H1 (cell line): ENCODE data around the gene MFAP5. TPM values are rescaled to one million over a fixed set of nuclear protein-coding genes. Genes with fewer than 3 reads are reported as not detected.

Experiments used
- CTCF ChIA-PET: fragments of 300-600 bp; sonication (Branson Sonifier 250); formaldehyde crosslinking; loops from one replicate; lab custom pipeline; 2021; ENCODE audit not compliant: partially characterized antibody; lab: Charles Lee
- POLR2A ChIA-PET: fragments of 300-600 bp; sonication (Branson Sonifier 250); formaldehyde crosslinking; loops from one replicate; lab custom pipeline; 2021; ENCODE audit warnings: inconsistent platforms; ENCODE audit not compliant: partially characterized antibody; lab: Charles Lee
- DNase-seq, 2 experiments: peaks; one replicate each; pipeline versions ENCODE4 v3.0.0 to v3.0.0-alpha.2; 2010 to 2022; ENCODE audit warnings: low spot score in 2 of 2, low read depth in 1 of 2, mixed read lengths in 1 of 2
- FAIRE-seq: peaks from 2 replicates; lab custom pipeline; 2011; peaks lifted over from hg19 to GRCh38; lab: Jason Lieb, UNC
- H2AFZ ChIP-seq: 2 replicates; pipeline ENCODE4 v1.8.1; 2012; ENCODE audit warnings: low read length, inconsistent platforms
- H2AK5ac ChIP-seq: 2 replicates; pipeline ENCODE4 v1.6.1; 2013; ENCODE audit warnings: low read depth, low read length
- H2BK120ac ChIP-seq: replicated peaks from 2 replicates; pipeline ENCODE3; 2013; ENCODE audit warnings: low read depth, low read length, inconsistent platforms
- H2BK12ac ChIP-seq: 2 replicates; pipeline ENCODE4 v1.6.1; 2013; ENCODE audit warnings: low read depth, low read length
- H2BK15ac ChIP-seq: 2 replicates; pipeline ENCODE4 v1.6.1; 2013; ENCODE audit warnings: low read length
- H2BK20ac ChIP-seq: 2 replicates; pipeline ENCODE4 v1.6.1; 2013; ENCODE audit warnings: low read length
- H2BK5ac ChIP-seq: 2 replicates; pipeline ENCODE4 v1.6.1; 2013; ENCODE audit warnings: low read depth, low read length
- H3K14ac ChIP-seq: 2 replicates; pipeline ENCODE4 v1.6.1; 2013; ENCODE audit warnings: inconsistent platforms; ENCODE audit not compliant: insufficient read length
- H3K18ac ChIP-seq: 2 replicates; pipeline ENCODE4 v1.6.1; 2013; ENCODE audit warnings: low read length; ENCODE audit errors: extremely low read depth
- H3K23ac ChIP-seq: 2 replicates; pipeline ENCODE4 v1.6.1; 2013; ENCODE audit warnings: inconsistent platforms; ENCODE audit not compliant: insufficient read length
- H3K23me2 ChIP-seq: 2 replicates; pipeline ENCODE4 v1.6.1; 2013; ENCODE audit warnings: low read depth, low read length
- H3K27ac ChIP-seq: 2 replicates; pipeline ENCODE4 v1.6.1; 2011; ENCODE audit warnings: low read depth, low read length, inconsistent platforms
- H3K27me3 ChIP-seq, 4 experiments: replicated peaks in 1 of 4; 1 replicate in 1 of 4; 2 replicates in 3 of 4; pipeline versions ENCODE4 v1.6.1 to v1.8.1; 2011 to 2013; ENCODE audit warnings: low read length in 3 of 4, mild to moderate bottlenecking in 3 of 4, inconsistent platforms in 2 of 4, mixed read lengths in 2 of 4, moderate library complexity in 1 of 4; ENCODE audit not compliant: control insufficient read depth in 3 of 4, insufficient read depth in 3 of 4; ENCODE audit errors: extremely low read depth in 1 of 4
- H3K36me3 ChIP-seq, 4 experiments: 2 replicates each; pipeline versions ENCODE4 v1.6.1 to v1.8.1; 2011 to 2013; ENCODE audit warnings: mild to moderate bottlenecking in 4 of 4, low read length in 3 of 4, moderate library complexity in 2 of 4, control low read depth in 1 of 4, inconsistent platforms in 1 of 4; ENCODE audit not compliant: insufficient read depth in 4 of 4, control insufficient read depth in 2 of 4
- H3K4ac ChIP-seq: replicated peaks from 2 replicates; pipeline ENCODE3; 2013; ENCODE audit warnings: low read length, low read depth, mixed read lengths, inconsistent platforms; ENCODE audit not compliant: insufficient read length
- H3K4me1 ChIP-seq, 4 experiments: replicated peaks in 1 of 4; 1 replicate in 1 of 4; 2 replicates in 3 of 4; pipeline versions ENCODE4 v1.6.1 to v1.8.1; 2011 to 2013; ENCODE audit warnings: low read length in 3 of 4, inconsistent platforms in 2 of 4, mixed read lengths in 1 of 4; ENCODE audit not compliant: insufficient read depth in 4 of 4, control insufficient read depth in 3 of 4
- H3K4me2 ChIP-seq, 2 experiments: 2 replicates each; pipeline versions ENCODE4 v1.6.1 to v1.8.1; 2011 to 2013; ENCODE audit warnings: low read depth in 2 of 2, low read length in 2 of 2, control low read depth in 1 of 2, inconsistent platforms in 1 of 2, mild to moderate bottlenecking in 1 of 2; ENCODE audit not compliant: insufficient read depth in 1 of 2
- H3K4me3 ChIP-seq, 4 experiments: fragments of 200-600, 300-600 bp in 1 of 4; sonication (generic), shearing (Covaris generic), sonication (Bioruptor Twin) in 1 of 4; 2 replicates each; pipeline versions ENCODE4 v1.5.1 to v1.8.1; 2011 to 2016; ENCODE audit warnings: low read length in 4 of 4, low read depth in 3 of 4, control low read depth in 2 of 4, inconsistent platforms in 2 of 4, mild to moderate bottlenecking in 2 of 4, mixed read lengths in 1 of 4, moderate library complexity in 1 of 4; ENCODE audit not compliant: insufficient read depth in 2 of 4; ENCODE audit errors: extremely low read depth in 1 of 4
- H3K56ac ChIP-seq: replicated peaks from 2 replicates; pipeline ENCODE3; 2013; ENCODE audit warnings: low read depth, mild to moderate bottlenecking, mixed read lengths, low read length, inconsistent platforms; ENCODE audit not compliant: insufficient read length
- H3K79me1 ChIP-seq: 2 replicates; pipeline ENCODE4 v1.6.1; 2013; ENCODE audit warnings: low read depth, low read length, control low read depth
- H3K79me2 ChIP-seq, 2 experiments: 2 replicates each; pipeline versions ENCODE4 v1.6.1 to v1.8.1; 2012 to 2013; ENCODE audit warnings: low read length in 2 of 2, mild to moderate bottlenecking in 2 of 2, inconsistent platforms in 1 of 2; ENCODE audit not compliant: insufficient read depth in 2 of 2, control insufficient read depth in 1 of 2
- H3K9ac ChIP-seq, 4 experiments: replicated peaks in 1 of 4; 1 replicate in 1 of 4; 2 replicates in 3 of 4; pipeline versions ENCODE4 v1.6.1 to v1.8.1; 2011 to 2013; ENCODE audit warnings: low read depth in 3 of 4, low read length in 3 of 4, control low read depth in 2 of 4, mild to moderate bottlenecking in 2 of 4, moderate library complexity in 2 of 4, inconsistent platforms in 1 of 4; ENCODE audit errors: extremely low read depth in 1 of 4
- H3K9me3 ChIP-seq, 2 experiments: 2 replicates each; pipeline versions ENCODE4 v1.6.1 to v1.8.1; 2012 to 2013; ENCODE audit warnings: mild to moderate bottlenecking in 2 of 2, moderate library complexity in 2 of 2, control low read depth in 1 of 2, inconsistent platforms in 1 of 2, low read depth in 1 of 2, low read length in 1 of 2, mixed read lengths in 1 of 2; ENCODE audit not compliant: insufficient read depth in 2 of 2
- H4K20me1 ChIP-seq, 2 experiments: replicated peaks in 1 of 2; 2 replicates each; pipeline versions ENCODE3 to v1.8.1; 2011 to 2013; ENCODE audit warnings: inconsistent platforms in 2 of 2, low read length in 2 of 2, mild to moderate bottlenecking in 1 of 2; ENCODE audit not compliant: insufficient read depth in 2 of 2, control insufficient read depth in 1 of 2
- H4K5ac ChIP-seq: 2 replicates; pipeline ENCODE4 v1.6.1; 2013; ENCODE audit warnings: low read length, low read depth, mixed read lengths, inconsistent platforms; ENCODE audit not compliant: insufficient read length
- H4K8ac ChIP-seq: 2 replicates; pipeline ENCODE4 v1.8.0; 2013; ENCODE audit warnings: mild to moderate bottlenecking, moderate library complexity, low read length, inconsistent platforms; ENCODE audit not compliant: insufficient read depth; ENCODE audit errors: extremely low read depth
- H4K91ac ChIP-seq: replicated peaks from 2 replicates; pipeline ENCODE3; 2013; ENCODE audit warnings: low read length, mixed read lengths, inconsistent platforms; ENCODE audit not compliant: insufficient read length
- CEBPB ChIP-seq: IDR thresholded peaks from 2 replicates; pipeline ENCODE4 v1.6.1; 2012; ENCODE audit warnings: low read depth, low read length
- CHD1 ChIP-seq: IDR thresholded peaks from 2 replicates; pipeline ENCODE4 v1.6.1; 2012; ENCODE audit warnings: low read depth, low read length, improper control_type of control experiment
- HDAC2 ChIP-seq, 2 experiments: fragments of 300-600 bp in 1 of 2; sonication (generic) in 1 of 2; IDR thresholded peaks; 2 replicates each; pipeline ENCODE4 v1.6.1; 2011 to 2012; ENCODE audit warnings: low read depth in 2 of 2, low read length in 2 of 2, mild to moderate bottlenecking in 2 of 2, moderate library complexity in 2 of 2, borderline replicate concordance in 1 of 2, inconsistent platforms in 1 of 2
- KDM1A ChIP-seq: fragments of 200-600, 300-600 bp; sonication (generic); IDR thresholded peaks from 2 replicates; pipeline ENCODE4 v1.7.1; 2016; ENCODE audit warnings: mild to moderate bottlenecking, low read length, borderline replicate concordance
- KDM4A ChIP-seq: IDR thresholded peaks from one replicate; pipeline ENCODE4 v1.7.1; 2012; ENCODE audit warnings: low read depth, mild to moderate bottlenecking, moderate library complexity, low read length, inconsistent platforms; ENCODE audit not compliant: severe bottlenecking
- NRF1 ChIP-seq: IDR thresholded peaks from 2 replicates; pipeline ENCODE4 v1.6.1; 2011; ENCODE audit warnings: mild to moderate bottlenecking, low read depth, low read length, improper control_type of control experiment
- SAP30 ChIP-seq: fragments of 300-600 bp; sonication (generic); IDR thresholded peaks from 2 replicates; pipeline ENCODE4 v1.7.1; 2012; ENCODE audit warnings: low read length, moderate library complexity, mild to moderate bottlenecking, inconsistent platforms; ENCODE audit not compliant: insufficient read depth, insufficient replicate concordance
- SIN3A ChIP-seq, 2 experiments: IDR thresholded peaks in 1 of 2; conservative IDR thresholded peaks in 1 of 2; 2 replicates each; pipeline ENCODE4 v1.6.1; 2011 to 2012; ENCODE audit warnings: low read length in 2 of 2, improper control_type of control experiment in 1 of 2, low read depth in 1 of 2, mild to moderate bottlenecking in 1 of 2
- SUZ12 ChIP-seq: fragments of 200-600 bp; sonication (generic); IDR thresholded peaks from 2 replicates; pipeline ENCODE4 v1.6.1; 2012; ENCODE audit warnings: mild to moderate bottlenecking, inconsistent platforms, low read length, moderate library complexity, mixed read lengths
- TBP ChIP-seq: IDR thresholded peaks from 2 replicates; pipeline ENCODE4 v1.6.1; 2011; ENCODE audit warnings: low read depth, low read length, improper control_type of control experiment
- TCF12 ChIP-seq: IDR thresholded peaks from 2 replicates; pipeline ENCODE4 v1.6.1; 2011; ENCODE audit warnings: low read depth, mild to moderate bottlenecking, low read length
- ZNF274 ChIP-seq: IDR thresholded peaks from 2 replicates; pipeline ENCODE4 v1.7.0; 2012; ENCODE audit warnings: low read length, borderline replicate concordance; ENCODE audit errors: extremely low read depth
- WGBS, 2 experiments: shearing (Covaris generic) in 1 of 2; methylation state at CpG; one replicate each; pipeline versions ENCODE4 v1.1.6 to v1.1.7; 2013 to 2015; ENCODE audit warnings: low lambda C conversion rate in 2 of 2, mixed read lengths in 2 of 2, inconsistent platforms in 1 of 2, low coverage in 1 of 2, missing lambda C conversion rate in 1 of 2; ENCODE audit not compliant: insufficient replicate concordance in 2 of 2, insufficient coverage in 1 of 2, insufficient read length in 1 of 2; ENCODE audit errors: extremely low coverage in 1 of 2, missing lambda C conversion rate in 1 of 2; 5-methylcytosine and 5-hydroxymethylcytosine counted together
- polyA plus RNA-seq, 7 experiments: library from polyadenylated mRNA; depleted of rRNA in 3 of 7; stranded (reverse) in 5 of 7; unstranded in 2 of 7; fragments of >200 nt in 5 of 7; fragments of 200-250 nt in 2 of 7; gene quantifications; 1 replicate in 5 of 7; 2 replicates in 1 of 7; 4 replicates in 1 of 7; pipeline versions ENCODE4 v1.2.1 to v1.2.3, GENCODE V29; 2011 to 2013; ENCODE audit warnings: missing spikeins in 2 of 7, mixed read lengths in 2 of 7
- total RNA-seq: library from RNA; stranded (reverse); fragmentation: NEBNext Ultra II Directional; extraction: Animal tissue kit (Norgen Biotek cat#: 25700); gene quantifications from 2 replicates; pipeline ENCODE4 v1.2.1, GENCODE V29; 2021

The MFAP5 gene
- total and polyA plus RNA-seq, 2 of the 8 experiments (the other 6 are each of a cell fraction or from before 2014, with no cell fraction given) = 0.60 to 0.86 TPM

DNA sequence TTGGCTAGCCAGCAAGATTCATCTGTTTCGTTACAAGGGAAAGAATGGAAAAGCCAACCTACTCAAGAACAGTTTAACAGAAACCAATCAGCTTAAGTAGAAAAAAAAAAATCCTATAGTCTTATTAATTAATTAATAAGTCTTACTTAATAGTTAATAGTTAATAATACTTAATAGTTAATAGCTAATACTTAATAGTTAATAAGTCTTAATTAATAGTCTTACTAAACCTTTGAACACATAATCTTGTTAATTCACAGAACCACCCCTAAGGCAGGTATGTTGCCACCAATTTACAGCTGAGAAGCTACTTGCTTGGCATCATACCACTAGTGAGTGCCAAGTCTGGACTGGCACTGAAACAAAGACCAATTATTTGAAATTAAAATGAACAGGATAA, 19.9 kb downstream of the MFAP5 start:
- Histone ChIP-seq H2AFZ (no peak overlapping the region), H2AK5ac (no peak overlapping the region), H4K20me1 (no peaks in the 10 kb centered on the region), H3K23me2 (no peaks in the 10 kb centered on the region), H3K79me1 (no peaks in the 10 kb centered on the region), H3K18ac (no peak overlapping the region), H4K8ac (no peak overlapping the region), H3K56ac (no peak overlapping the region), H2BK12ac (no peak overlapping the region), H3K4ac (no peak overlapping the region), H3K14ac (no peak overlapping the region), H3K4me2 (no peak overlapping the region), H3K4me1 (peaks cover 0 to 3% (median under 1%) of the 10 kb centered on the region in 4 experiments; a peak in 5 of 7 replicates), H4K91ac (no peak overlapping the region), H3K36me3 (no peaks in the 10 kb centered on the region), H3K9me3 (no peaks in the 10 kb centered on the region; a peak in 1 of 4 replicates), H3K4me3 (no peak overlapping the region), H3K79me2 (no peaks in the 10 kb centered on the region), H2BK5ac (no peak overlapping the region), H4K5ac (no peak overlapping the region), H2BK20ac (no peak overlapping the region), H3K9ac (no peak overlapping the region), H3K27me3 (no peaks in the 10 kb centered on the region), H2BK15ac (no peak overlapping the region), H2BK120ac (no peak overlapping the region), H3K23ac (no peak overlapping the region), H3K27ac (no peak overlapping the region)
- 100% methylated on average over 1 of the region's 1 CpG; no CpG with 5 or more reads in 1 of the 2 experiments for WGBS, 2 experiments
- FAIRE-seq (no peak), DNase-seq (no peak)
- ChIA-PET POLR2A (interaction anchor here (0.7 kb wide), 1 partner anchor 544 kb away, joined by 5 read pairs; no protein-coding TSS in a partner anchor), CTCF (interaction anchor here (0.7 to 1.6 kb wide), 3 partner anchors 9 to 215 kb away, joined by 3 to 5 read pairs (median 3); no protein-coding TSS in a partner anchor)
- TF ChIP-seq KDM4A = no peak
- TF ChIP-seq SUZ12 = no peak
- TF ChIP-seq TCF12 = no peak
- no peak for TF ChIP-seq CHD1
- TF ChIP-seq TBP = no peak
- no peak for TF ChIP-seq SIN3A (conservative IDR thresholded peaks at IDR 0.05 in 1 of 2, IDR thresholded peaks at IDR 0.05 in 1 of 2; ENCODE audit: low read depth in 1 of 2, low read length in 2 of 2)
- TF ChIP-seq KDM1A = no peak
- TF ChIP-seq HDAC2 (IDR thresholded peaks at IDR 0.05; ENCODE audit: borderline replicate concordance in 1 of 2, low read depth in 2 of 2, low read length in 2 of 2) = no peak
- TF ChIP-seq CEBPB = no peak
- no peak for TF ChIP-seq ZNF274
- no peak for TF ChIP-seq NRF1
- no peak for TF ChIP-seq SAP30
